HUES64 (cell line): ENCODE measurements around the gene TOX2.

ENCODE experiments used
- H3K27ac ChIP-seq: 2 replicates; pipeline ENCODE4 v1.7.0; 2013; ENCODE audit warnings: low read depth, low read length, inconsistent platforms
- H3K27me3 ChIP-seq: 2 replicates; pipeline ENCODE4 v1.6.1; 2013; ENCODE audit warnings: mild to moderate bottlenecking, low read length; ENCODE audit not compliant: insufficient read depth
- H3K36me3 ChIP-seq: 2 replicates; pipeline ENCODE4 v1.6.1; 2013; ENCODE audit warnings: mild to moderate bottlenecking, low read length; ENCODE audit not compliant: insufficient read depth
- H3K4me1 ChIP-seq: 2 replicates; pipeline ENCODE4 v1.6.1; 2013; ENCODE audit warnings: mild to moderate bottlenecking, low read length, moderate library complexity; ENCODE audit not compliant: insufficient read depth
- H3K4me3 ChIP-seq: 2 replicates; pipeline ENCODE4 v1.5.1; 2013; ENCODE audit warnings: mild to moderate bottlenecking, low read length, moderate library complexity
- H3K9ac ChIP-seq: 2 replicates; pipeline ENCODE4 v1.6.1; 2013; ENCODE audit warnings: mild to moderate bottlenecking, low read depth, low read length
- H3K9me3 ChIP-seq: 2 replicates; pipeline ENCODE4 v1.6.1; 2013; ENCODE audit warnings: low read depth, low read length; ENCODE audit not compliant: insufficient read depth
- WGBS: fragments of 150-250, 120-280 bp; methylation state at CpG from one replicate; pipeline ENCODE4 v1.1.7; 2013; ENCODE audit warnings: missing lambda C conversion rate; 5-methylcytosine and 5-hydroxymethylcytosine counted together

TOX2 gene

DNA sequence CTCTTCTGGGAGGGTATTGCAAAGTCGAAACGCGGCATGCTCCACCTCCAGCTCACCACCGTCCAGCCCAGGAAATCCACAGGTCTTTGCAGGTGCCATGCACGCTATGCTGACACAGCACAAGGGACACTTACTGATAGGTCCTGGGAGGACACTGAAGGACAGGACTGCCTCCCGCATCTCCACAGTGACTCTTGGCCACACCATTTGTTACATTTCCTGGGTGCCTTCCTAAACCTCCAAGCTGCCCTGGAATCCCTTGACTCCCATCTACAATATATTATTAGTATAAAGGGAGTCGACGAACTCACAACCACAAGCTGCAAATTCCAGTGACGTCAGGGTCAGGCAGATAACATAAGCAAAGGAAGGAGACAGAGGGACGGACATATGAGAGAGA is 165.4 kb downstream of the TOX2 start:
- Histone ChIP-seq H3K36me3 (no peaks in the 10 kb centered on the region), H3K27me3 (no peaks in the 10 kb centered on the region), H3K9me3 (no peaks in the 10 kb centered on the region), H3K4me3 (no peak overlapping the region), H3K27ac (no peak overlapping the region), H3K9ac (no peak overlapping the region), H3K4me1 (no peaks in the 10 kb centered on the region)
- WGBS = 91% methylated on average over 10 of the region's 10 CpGs

DNA sequence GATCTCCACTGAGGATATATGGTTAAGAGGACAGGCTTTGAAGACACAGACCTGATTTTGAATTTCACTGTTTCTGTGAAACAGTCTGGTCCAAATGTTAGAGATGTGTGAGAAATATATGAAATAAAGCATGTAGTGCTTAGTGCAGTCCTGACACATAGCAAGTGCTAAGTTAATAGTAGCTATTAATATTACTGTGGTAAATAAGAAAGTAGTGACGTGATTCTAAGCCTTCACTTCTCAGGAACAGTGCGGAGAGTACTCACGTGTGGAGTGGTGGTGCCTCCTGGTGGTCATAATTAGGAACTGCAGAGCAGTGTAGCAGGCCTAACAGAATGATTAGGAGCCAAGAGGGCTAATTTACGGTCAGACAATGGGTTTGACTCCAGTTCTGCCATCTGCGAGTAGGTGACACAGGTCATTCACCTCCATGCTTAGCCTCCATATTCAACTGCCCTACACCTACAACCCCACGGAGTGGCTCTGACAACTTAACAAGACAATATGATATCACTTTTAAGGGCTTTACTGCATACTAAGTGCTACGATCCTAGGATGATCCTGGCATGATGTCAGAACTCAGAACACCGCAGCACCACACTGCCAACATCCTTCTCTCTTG is 166.1 kb downstream of the TOX2 start:
- WGBS = 47% methylated on average over 8 of the region's 8 CpGs

DNA sequence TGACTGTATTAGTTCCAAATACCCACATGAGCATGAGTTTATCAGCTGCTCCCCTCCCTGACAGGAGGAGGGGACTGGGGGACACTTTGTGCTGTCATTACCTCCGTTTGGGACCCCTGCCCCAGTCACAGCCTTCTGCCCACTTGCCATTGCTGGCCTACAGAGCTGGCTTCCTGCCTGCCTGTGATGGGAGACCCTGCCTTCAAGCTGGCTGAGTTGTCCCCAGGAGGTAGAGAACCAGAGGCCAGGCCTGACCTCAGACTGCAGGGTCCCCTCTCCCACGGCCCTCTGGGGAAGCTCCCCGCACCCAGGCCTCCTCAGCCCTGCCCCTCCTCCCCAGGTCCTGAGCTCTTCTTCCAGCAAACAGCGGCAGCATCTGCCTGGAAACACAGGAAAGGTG is 166.8 kb downstream of the TOX2 start:
- Histone ChIP-seq H3K4me1 (no peaks in the 10 kb centered on the region), H3K27ac (no peak overlapping the region), H3K9me3 (no peaks in the 10 kb centered on the region), H3K36me3 (no peaks in the 10 kb centered on the region), H3K9ac (no peak overlapping the region), H3K4me3 (no peak overlapping the region), H3K27me3 (no peaks in the 10 kb centered on the region)
- WGBS = 89% methylated on average over 4 of the region's 4 CpGs

More for the DNA sequence above, 166.1 kb downstream of the TOX2 start:
- H3K36me3 ChIP-seq = no peaks in the 10 kb centered on the region
- H3K4me3 ChIP-seq = no peak overlapping the region
- no peaks in the 10 kb centered on the region for H3K4me1 ChIP-seq
- H3K27ac ChIP-seq = no peak overlapping the region
- no peaks in the 10 kb centered on the region for H3K9me3 ChIP-seq
- H3K27me3 ChIP-seq = no peaks in the 10 kb centered on the region
- H3K9ac ChIP-seq = no peak overlapping the region

GRCh38 chr20:44081888-44082287 is 167.2 kb downstream of the TOX2 start:
- H3K9ac ChIP-seq = no peak overlapping the region
- H3K9me3 ChIP-seq = no peaks in the 10 kb centered on the region
- no peaks in the 10 kb centered on the region for H3K4me1 ChIP-seq
- no peaks in the 10 kb centered on the region for H3K27me3 ChIP-seq
- H3K36me3 ChIP-seq = no peaks in the 10 kb centered on the region
- 93% methylated on average over 5 of the region's 5 CpGs for WGBS
- H3K4me3 ChIP-seq = no peak overlapping the region
- H3K27ac ChIP-seq = no peak overlapping the region

DNA sequence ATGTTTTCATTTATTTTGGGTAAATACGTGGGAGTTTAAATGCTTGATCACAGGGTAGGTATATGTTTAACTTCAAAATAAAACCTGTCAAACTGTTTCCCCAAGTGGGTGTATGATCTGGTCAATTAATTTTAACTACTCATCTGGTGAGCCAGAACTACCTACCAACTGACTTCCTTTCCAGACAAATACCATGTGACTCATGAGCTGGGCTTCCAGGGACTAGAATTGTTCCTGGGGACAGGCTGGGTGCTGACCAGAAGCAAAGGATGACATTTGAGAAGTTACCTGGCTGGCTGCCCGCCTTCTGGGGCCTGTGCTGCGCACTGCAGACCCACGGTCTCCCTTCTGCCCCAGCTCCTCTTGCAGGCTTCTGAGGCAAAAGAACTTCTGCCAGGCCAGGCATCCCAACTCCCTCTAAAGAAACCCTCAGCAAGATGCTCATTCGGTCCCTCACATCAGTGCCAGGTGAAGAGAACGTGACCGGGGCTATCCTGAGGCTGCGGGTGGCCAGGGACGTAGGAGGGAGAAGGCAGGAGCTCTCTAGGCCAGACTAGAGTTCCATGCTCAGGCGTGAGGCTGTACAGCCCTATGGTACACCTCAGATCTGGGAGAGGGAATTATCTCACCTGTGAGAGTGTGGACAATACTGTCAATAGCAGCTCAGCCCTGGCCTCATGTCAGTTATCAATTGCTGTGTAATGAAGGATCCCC is 168.7 kb downstream of the TOX2 start:
- Histone ChIP-seq H3K27ac (no peak overlapping the region), H3K4me1 (no peaks in the 10 kb centered on the region), H3K9me3 (no peaks in the 10 kb centered on the region), H3K4me3 (no peak overlapping the region), H3K9ac (no peak overlapping the region), H3K27me3 (no peaks in the 10 kb centered on the region), H3K36me3 (no peaks in the 10 kb centered on the region)
- WGBS = 90% methylated on average over 10 of the region's 10 CpGs

- Histone ChIP-seq H3K36me3 (no peaks in the 10 kb centered on the region), H3K27ac (no peak overlapping the region), H3K9ac (no peak overlapping the region), H3K4me1 (no peaks in the 10 kb centered on the region), H3K4me3 (no peak overlapping the region), H3K9me3 (no peaks in the 10 kb centered on the region), H3K27me3 (no peaks in the 10 kb centered on the region)
- WGBS = 83% methylated on average over 1 of the region's 2 CpGs
These were observed 169.8 kb downstream of the TOX2 start for GRCh38 chr20:44084439-44084838.

GRCh38 chr20:44084891-44085290 is 170.2 kb downstream of the TOX2 start:
- Histone ChIP-seq H3K27ac (no peak overlapping the region), H3K4me3 (no peak overlapping the region), H3K9me3 (no peaks in the 10 kb centered on the region), H3K36me3 (no peaks in the 10 kb centered on the region), H3K4me1 (no peaks in the 10 kb centered on the region), H3K27me3 (no peaks in the 10 kb centered on the region), H3K9ac (no peak overlapping the region)
- 94% methylated on average over 7 of the region's 7 CpGs for WGBS

GRCh38 chr20:44085616-44086434 is 171.2 kb downstream of the TOX2 start:
- Histone ChIP-seq H3K27ac (no peak overlapping the region), H3K9ac (no peak overlapping the region), H3K27me3 (no peaks in the 10 kb centered on the region), H3K9me3 (no peaks in the 10 kb centered on the region), H3K4me1 (no peaks in the 10 kb centered on the region), H3K36me3 (no peaks in the 10 kb centered on the region), H3K4me3 (no peak overlapping the region)
- WGBS = 94% methylated on average over 17 of the region's 17 CpGs

DNA sequence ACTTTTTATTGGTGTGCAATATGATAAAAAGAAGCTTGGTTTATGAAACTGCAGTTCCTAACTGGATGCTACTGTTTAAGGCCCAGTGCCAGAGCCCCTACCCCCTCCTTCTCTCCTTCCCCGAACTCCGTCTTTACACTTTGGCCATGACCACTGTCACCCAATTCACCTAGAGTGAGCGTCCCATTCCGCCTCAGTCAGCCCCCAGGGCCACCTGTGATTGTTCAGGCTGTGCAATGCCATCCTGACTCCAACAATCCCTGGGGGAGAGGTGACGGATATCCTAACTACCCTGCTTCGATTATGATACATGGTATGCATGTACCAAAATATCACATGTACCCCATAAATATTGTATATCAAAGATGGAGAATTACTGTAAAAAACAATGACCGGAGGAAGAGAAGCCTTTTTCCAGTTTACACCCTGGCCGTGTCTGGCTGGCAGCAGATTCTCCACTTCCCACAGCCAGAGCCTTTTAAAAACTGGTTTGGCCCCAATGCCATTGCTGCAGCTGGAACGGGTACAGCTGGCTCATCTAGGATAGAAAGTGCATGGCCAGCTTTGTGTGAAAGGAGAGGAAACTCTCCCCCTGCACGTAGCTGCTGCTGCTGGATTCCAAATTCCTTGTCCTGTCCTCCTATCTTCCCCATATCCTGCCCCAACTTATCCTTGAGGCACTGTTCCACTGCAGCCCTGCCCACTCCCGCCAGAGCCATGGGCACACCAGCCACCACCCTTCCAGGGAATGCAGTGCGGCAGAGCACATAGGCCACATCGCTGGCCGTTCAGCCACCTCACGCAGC is 172.6 kb downstream of the TOX2 start:
- H3K27me3 ChIP-seq = no peaks in the 10 kb centered on the region

GRCh38 chr20:44087857-44088120 is 173.1 kb downstream of the TOX2 start:
- H3K9ac ChIP-seq = no peak overlapping the region
- 91% methylated on average over 4 of the region's 4 CpGs for WGBS
- H3K4me3 ChIP-seq = no peak overlapping the region
- H3K27me3 ChIP-seq = no peaks in the 10 kb centered on the region
- no peaks in the 10 kb centered on the region for H3K4me1 ChIP-seq
- no peaks in the 10 kb centered on the region for H3K9me3 ChIP-seq
- H3K27ac ChIP-seq = no peak overlapping the region
- no peaks in the 10 kb centered on the region for H3K36me3 ChIP-seq

More for the DNA sequence above, 172.6 kb downstream of the TOX2 start:
- Histone ChIP-seq H3K36me3 (no peaks in the 10 kb centered on the region), H3K27ac (no peak overlapping the region), H3K9ac (no peak overlapping the region), H3K9me3 (no peaks in the 10 kb centered on the region), H3K4me3 (no peak overlapping the region), H3K4me1 (no peaks in the 10 kb centered on the region)
- WGBS = 95% methylated on average over 13 of the region's 15 CpGs
